Ishikawa (cell line): ENCODE data around the gene TET1.
A peak's percentile ranks its signal among the peaks of the same experiment; 100 is the strongest.

Experiments used
- CEBPB ChIP-seq: IDR thresholded peaks from 2 replicates; pipeline ENCODE4 v1.6.1; 2012
- CREB1 ChIP-seq: IDR thresholded peaks from 2 replicates; pipeline ENCODE4 v1.6.1; 2012; ENCODE audit warnings: low read depth
- EGR1 ChIP-seq: IDR thresholded peaks from 2 replicates; pipeline ENCODE4 v1.6.1; 2012
- EP300 ChIP-seq: IDR thresholded peaks from 2 replicates; pipeline ENCODE4 v1.6.1; 2012; ENCODE audit warnings: borderline replicate concordance
- FOXM1 ChIP-seq: IDR thresholded peaks from 2 replicates; pipeline ENCODE4 v1.6.1; 2012; ENCODE audit warnings: low read depth, borderline replicate concordance
- MAX ChIP-seq: IDR thresholded peaks from 2 replicates; pipeline ENCODE4 v1.6.1; 2012
- NFIC ChIP-seq: IDR thresholded peaks from 2 replicates; pipeline ENCODE4 v1.6.1; 2012
- RAD21 ChIP-seq: IDR thresholded peaks from 2 replicates; pipeline ENCODE4 v1.6.1; 2012; ENCODE audit warnings: low read depth
- REST ChIP-seq: IDR thresholded peaks from 2 replicates; pipeline ENCODE4 v1.6.1; 2012; ENCODE audit warnings: low read depth, mild to moderate bottlenecking
- TAF1 ChIP-seq: IDR thresholded peaks from 2 replicates; pipeline ENCODE4 v1.6.1; 2012; ENCODE audit warnings: low read depth, mild to moderate bottlenecking
- TCF12 ChIP-seq: IDR thresholded peaks from 2 replicates; pipeline ENCODE4 v1.6.1; 2012; ENCODE audit warnings: low read depth
- TEAD4 ChIP-seq: IDR thresholded peaks from 2 replicates; pipeline ENCODE4 v1.6.1; 2012
- USF1 ChIP-seq: IDR thresholded peaks from 2 replicates; pipeline ENCODE4 v1.6.1; 2012
- YY1 ChIP-seq: IDR thresholded peaks from 2 replicates; pipeline ENCODE4 v1.6.1; 2012; ENCODE audit warnings: low read depth
- ZBTB7A ChIP-seq: IDR thresholded peaks from 2 replicates; pipeline ENCODE4 v1.6.1; 2012; ENCODE audit warnings: low read depth

The TET1 gene

GRCh38 chr10:68625316-68625921, 65.3 kb downstream of the TET1 start:
- TF ChIP-seq CEBPB = no peak
- no peak for TF ChIP-seq FOXM1
- TF ChIP-seq NFIC = no peak
- TF ChIP-seq YY1 = no peak
- TF ChIP-seq USF1 = no peak
- no peak for TF ChIP-seq RAD21
- TF ChIP-seq EGR1 = no peak
- no peak for TF ChIP-seq TAF1
- no peak for TF ChIP-seq TEAD4
- TF ChIP-seq MAX = no peak
- no peak for TF ChIP-seq REST
- no peak for TF ChIP-seq CREB1
- no peak for TF ChIP-seq TCF12

GRCh38 chr10:68628576-68629127, 68.5 kb downstream of the TET1 start:
- TF ChIP-seq ZBTB7A (no peak), NFIC (peak; percentile 68)

GRCh38 chr10:68633281-68633680, 73.1 kb downstream of the TET1 start:
- no peak for TF ChIP-seq MAX
- TF ChIP-seq NFIC = no peak
- TF ChIP-seq YY1 = no peak
- no peak for TF ChIP-seq EP300
- TF ChIP-seq FOXM1 = no peak

GRCh38 chr10:68633816-68634466, 73.8 kb downstream of the TET1 start:
- TF ChIP-seq NFIC (no peak), YY1 (no peak), ZBTB7A (no peak), FOXM1 (no peak), TAF1 (no peak), REST (no peak), CREB1 (no peak), EP300 (no peak), CEBPB (no peak), EGR1 (no peak), TCF12 (no peak), TEAD4 (no peak), USF1 (no peak), MAX (no peak), RAD21 (no peak)

GRCh38 chr10:68636335-68636734, 76.2 kb downstream of the TET1 start:
- TF ChIP-seq CREB1 = no peak
- no peak for TF ChIP-seq TCF12
- no peak for TF ChIP-seq TAF1
- no peak for TF ChIP-seq TEAD4
- TF ChIP-seq EP300 = no peak
- no peak for TF ChIP-seq EGR1
- no peak for TF ChIP-seq REST
- TF ChIP-seq FOXM1 = no peak
- no peak for TF ChIP-seq YY1
- TF ChIP-seq ZBTB7A = no peak
- TF ChIP-seq MAX = no peak
- TF ChIP-seq NFIC = no peak
- no peak for TF ChIP-seq RAD21
- TF ChIP-seq CEBPB = no peak
- TF ChIP-seq USF1 = no peak
